Mammary epithelial cell (primary cell): Measurements from ENCODE around the gene ABCC3.

Experiments used
- CTCF ChIP-seq, 2 donors: IDR thresholded peaks in 1 of 2; conservative IDR thresholded peaks in 1 of 2; 2 replicates each; pipeline ENCODE4 v1.5.1; 2011 to 2012; ENCODE audit warnings: inconsistent platforms in 2 of 2, low read length in 2 of 2, mild to moderate bottlenecking in 2 of 2, control low read depth in 1 of 2, low read depth in 1 of 2; ENCODE audit not compliant: insufficient read depth in 1 of 2; ENCODE audit errors: extremely low read depth in 1 of 2
- EZH2 ChIP-seq: IDR thresholded peaks from 2 replicates; pipeline ENCODE4 v1.6.1; 2012; ENCODE audit warnings: low read length, inconsistent platforms, borderline replicate concordance

- TF ChIP-seq CTCF (conservative IDR thresholded peaks at IDR 0.05 in 1 of 2, IDR thresholded peaks at IDR 0.05 in 1 of 2; ENCODE audit: extremely low read depth in 1 of 2, insufficient read depth in 1 of 2, low read depth in 1 of 2, low read length in 2 of 2) (no peak), EZH2 (no peak)
Observed at GRCh38 chr17:50618941-50619340, 15.7 kb upstream of the ABCC3 start.
